ENCODE results near the gene SLC7A14.

Gene SLC7A14

GRCh38 chr3:170632780-170633179 lies 46.9 kb upstream of the SLC7A14 start:
- no peak for ATAC-seq

GRCh38 chr3:170631755-170632488 lies 46.0 kb upstream of the SLC7A14 start:
- ATAC-seq: no peak
- TF ChIP-seq GLIS3 (CRISPR knock-in tag; IDR thresholded peaks at IDR 0.05) (no peak), ARNTL (CRISPR knock-in tag; IDR thresholded peaks at IDR 0.05; ENCODE audit: borderline replicate concordance, low read depth) (no peak), OSR1 (CRISPR knock-in tag; IDR thresholded peaks at IDR 0.05) (no peak), ZFP30 (CRISPR knock-in tag; IDR thresholded peaks at IDR 0.05) (no peak), TSHZ2 (CRISPR knock-in tag; IDR thresholded peaks at IDR 0.05) (no peak), TOX (CRISPR knock-in tag; IDR thresholded peaks at IDR 0.05; ENCODE audit: borderline replicate concordance) (no peak), PATZ1 (CRISPR knock-in tag; IDR thresholded peaks at IDR 0.05; ENCODE audit: borderline replicate concordance) (no peak), RARB (CRISPR knock-in tag; IDR thresholded peaks at IDR 0.05) (no peak), BACH2 (CRISPR knock-in tag; IDR thresholded peaks at IDR 0.05; ENCODE audit: borderline replicate concordance) (no peak), ZNF70 (CRISPR knock-in tag; IDR thresholded peaks at IDR 0.05) (no peak), ZFP3 (CRISPR knock-in tag; IDR thresholded peaks at IDR 0.05) (no peak), PPARA (CRISPR knock-in tag; IDR thresholded peaks at IDR 0.05; ENCODE audit: borderline replicate concordance) (no peak)

More at GRCh38 chr3:170632780-170633179, 46.9 kb upstream of the SLC7A14 start:
- no peak for TF ChIP-seq ZNF565 (CRISPR knock-in tag; conservative IDR thresholded peaks at IDR 0.05; ENCODE audit: low read depth)
- TF ChIP-seq TOX (CRISPR knock-in tag; IDR thresholded peaks at IDR 0.05; ENCODE audit: borderline replicate concordance): no peak
- TF ChIP-seq ISL1 (CRISPR knock-in tag; IDR thresholded peaks at IDR 0.05): no peak
- no peak for TF ChIP-seq PATZ1 (CRISPR knock-in tag; IDR thresholded peaks at IDR 0.05; ENCODE audit: borderline replicate concordance)
- TF ChIP-seq PPARA (CRISPR knock-in tag; IDR thresholded peaks at IDR 0.05; ENCODE audit: borderline replicate concordance): no peak
- TF ChIP-seq ARNTL (CRISPR knock-in tag; IDR thresholded peaks at IDR 0.05; ENCODE audit: borderline replicate concordance, low read depth): no peak
- TF ChIP-seq TCF4 (CRISPR knock-in tag; IDR thresholded peaks at IDR 0.05; ENCODE audit: borderline replicate concordance): no peak
- no peak for TF ChIP-seq ZC3H10 (CRISPR knock-in tag; IDR thresholded peaks at IDR 0.05)
- TF ChIP-seq ZFP30 (CRISPR knock-in tag; IDR thresholded peaks at IDR 0.05): no peak
- no peak for TF ChIP-seq RARB (CRISPR knock-in tag; IDR thresholded peaks at IDR 0.05)
- TF ChIP-seq ZFP3 (CRISPR knock-in tag; IDR thresholded peaks at IDR 0.05): no peak
- no peak for TF ChIP-seq GLIS3 (CRISPR knock-in tag; IDR thresholded peaks at IDR 0.05)
- no peak for TF ChIP-seq ZNF70 (CRISPR knock-in tag; IDR thresholded peaks at IDR 0.05)

- TF ChIP-seq PPARA (CRISPR knock-in tag; IDR thresholded peaks at IDR 0.05; ENCODE audit: borderline replicate concordance) (no peak), ZFP30 (CRISPR knock-in tag; IDR thresholded peaks at IDR 0.05) (no peak), ZFP3 (CRISPR knock-in tag; IDR thresholded peaks at IDR 0.05) (no peak), TCF4 (CRISPR knock-in tag; IDR thresholded peaks at IDR 0.05; ENCODE audit: borderline replicate concordance) (no peak), GLIS3 (CRISPR knock-in tag; IDR thresholded peaks at IDR 0.05) (no peak), CSRNP3 (CRISPR knock-in tag; IDR thresholded peaks at IDR 0.05) (no peak), ARNTL (CRISPR knock-in tag; IDR thresholded peaks at IDR 0.05; ENCODE audit: borderline replicate concordance, low read depth) (no peak)
- ATAC-seq: no peak
These were observed 37.6 kb upstream of the SLC7A14 start for GRCh38 chr3:170623524-170623923.

Measured in SK-N-SH treated with all-trans-retinoic acid at 6 μM for 48 hours (cell line).